ENCODE data around the gene MTERF1.

Gene MTERF1

DNA sequence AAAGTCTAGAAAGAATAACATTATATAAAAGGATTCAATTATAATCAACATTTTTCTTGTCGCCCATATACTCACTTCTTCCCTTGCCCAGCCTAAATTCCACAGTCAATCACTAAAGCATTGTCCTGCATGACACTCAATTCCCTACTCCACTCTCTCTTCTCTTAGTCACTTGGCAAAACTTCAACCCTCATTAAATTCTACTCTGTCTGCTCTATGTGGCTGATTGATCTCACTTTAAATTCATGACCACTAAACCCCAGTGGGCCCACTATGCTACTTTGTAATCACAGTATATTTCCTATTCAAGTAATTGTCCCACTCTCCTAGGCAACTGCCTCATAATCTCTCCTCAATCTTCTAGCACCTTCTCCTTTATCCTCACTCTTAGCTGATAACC is 54.1 kb downstream of the MTERF1 start:
- DNase-seq = no peak

DNA sequence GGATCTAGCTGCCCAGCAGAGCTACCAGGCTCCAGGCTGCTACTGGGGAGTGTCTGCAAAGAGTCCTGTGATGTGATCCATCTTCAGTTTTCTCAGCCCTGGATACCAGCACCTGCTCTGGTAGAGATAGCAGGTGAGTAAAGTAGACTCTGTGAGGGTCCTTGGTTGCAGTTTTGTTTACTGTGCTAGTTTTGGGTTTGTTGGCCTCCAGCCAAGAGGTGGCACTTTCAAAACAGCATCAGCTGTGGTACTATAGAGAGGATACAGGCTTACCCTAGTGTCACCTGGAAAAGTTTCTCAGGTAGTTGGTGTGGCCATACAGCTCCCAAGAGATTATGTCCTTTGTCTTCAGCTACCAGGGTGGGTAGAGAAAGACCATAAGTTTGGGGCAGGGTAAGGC is 56.3 kb downstream of the MTERF1 start:
- no peak for DNase-seq

Data from NCI-H2029 (cell line).